ENCODE measurements around the gene TRAPPC2L. TPM values are rescaled to one million over a fixed set of nuclear protein-coding genes. Genes with fewer than 3 reads are reported as not detected.

The TRAPPC2L gene
- total RNA-seq, 1 experiment from 2014 or later: 94.1 TPM

- H3K27ac ChIP-seq (ENCODE audit: low read depth, low read length): no peak overlapping the region
- H3K36me3 ChIP-seq (ENCODE audit: control insufficient read depth in 1 of 2, insufficient read depth in 2 of 2, low read length in 2 of 2): no peaks in the 10 kb centered on the region; a peak in 1 of 4 replicates
- H2AFZ ChIP-seq (ENCODE audit: low read depth, low read length, poor library complexity, severe bottlenecking): no peak overlapping the region
- ChIA-PET RAD21 (ENCODE audit: low non-redundant PET in 1 of 2, low total read pairs in 2 of 2, uncharacterized antibody in 2 of 2, unreplicated experiment in 2 of 2) (no interaction called here), CTCF (no interaction called here), POLR2A (no interaction called here)
- H3K9me3 ChIP-seq (ENCODE audit: control insufficient read depth in 1 of 2, insufficient read depth in 1 of 2, low read depth in 1 of 2, low read length in 2 of 2): no peaks in the 10 kb centered on the region
- H3K4me1 ChIP-seq (ENCODE audit: control insufficient read depth in 1 of 2, insufficient read depth in 2 of 2, low read length in 2 of 2): no peaks in the 10 kb centered on the region
- no peak overlapping the region for H3K9ac ChIP-seq (ENCODE audit: low read length)
- no peaks in the 10 kb centered on the region for H3K9me2 ChIP-seq (ENCODE audit: insufficient read depth)
- ATAC-seq: no peak
- H3K4me2 ChIP-seq (ENCODE audit: low read length): no peak overlapping the region
- no peak for DNase-seq (ENCODE audit: low read depth, low spot score)
- no peaks in the 10 kb centered on the region for H3K27me3 ChIP-seq (ENCODE audit: insufficient read depth, low read length)
- H4K20me1 ChIP-seq (ENCODE audit: insufficient read depth): no peaks in the 10 kb centered on the region
- no peak for TF ChIP-seq POLR2A (IDR thresholded peaks at IDR 0.05; ENCODE audit: borderline replicate concordance, extremely low read depth, insufficient read depth, insufficient read length)
- no peak for TF ChIP-seq ZBTB33 (IDR thresholded peaks at IDR 0.05; ENCODE audit: extremely low read depth, insufficient replicate concordance, low read length)
- no peak for TF ChIP-seq CBX3 (IDR thresholded peaks at IDR 0.05; ENCODE audit: low read depth)
- TF ChIP-seq EZH2phosphoT487 (IDR thresholded peaks at IDR 0.05; ENCODE audit: borderline replicate concordance): no peak
- TF ChIP-seq RAD21 (IDR thresholded peaks at IDR 0.05; ENCODE audit: low read depth): no peak
- no peak for TF ChIP-seq ZNF274 (IDR thresholded peaks at IDR 0.05; ENCODE audit: low read depth, low read length)
- TF ChIP-seq ZFX (IDR thresholded peaks at IDR 0.05): no peak
- no peak for TF ChIP-seq CEBPB (IDR thresholded peaks at IDR 0.05; ENCODE audit: low read depth)
- no peak for TF ChIP-seq SRF (IDR thresholded peaks at IDR 0.05; ENCODE audit: low read depth)
- no peak for TF ChIP-seq ATF3 (IDR thresholded peaks at IDR 0.05)
- TF ChIP-seq ELF1 (IDR thresholded peaks at IDR 0.05; ENCODE audit: borderline replicate concordance, low read depth): no peak
- TF ChIP-seq EZH2 (IDR thresholded peaks at IDR 0.05): no peak
- no peak for TF ChIP-seq YY1 (IDR thresholded peaks at IDR 0.05; ENCODE audit: extremely low read depth, insufficient replicate concordance, low read depth, low read length)
- no peak for TF ChIP-seq REST (IDR thresholded peaks at IDR 0.05; ENCODE audit: low read depth)
- no peak for TF ChIP-seq JUND (IDR thresholded peaks at IDR 0.05)
- no peak for TF ChIP-seq EGR1 (IDR thresholded peaks at IDR 0.05; ENCODE audit: low read depth)
- no peak for TF ChIP-seq TCF7L2 (IDR thresholded peaks at IDR 0.05; ENCODE audit: borderline replicate concordance, extremely low read depth, insufficient read depth, insufficient read length)
- TF ChIP-seq FOSL1 (IDR thresholded peaks at IDR 0.05; ENCODE audit: low read depth): no peak
- no peak for TF ChIP-seq CTCF (IDR thresholded peaks at IDR 0.05 in 2 of 3, conservative IDR thresholded peaks at IDR 0.05 in 1 of 3; ENCODE audit: borderline replicate concordance in 1 of 3, insufficient read depth in 1 of 3, low read depth in 2 of 3, low read length in 2 of 3)
- no peak overlapping the region for H3K4me3 ChIP-seq (replicated peaks in 1 of 2; ENCODE audit: low read depth in 1 of 2, low read length in 2 of 2)
- intact Hi-C loops (cut with micrococcal nuclease): no loop called here
- H3K79me2 ChIP-seq (ENCODE audit: insufficient read depth, low read length): no peaks in the 10 kb centered on the region
- no TSS peak for BruUV-seq (replicated peaks)
Observed at GRCh38 chr16:88895335-88895734, 38.4 kb downstream of the TRAPPC2L start.

Measured in HCT116 (cell line).